Central memory CD8-positive, alpha-beta T cell (primary cell): Measurements from ENCODE around the gene TRMT11.

Experiments used
- ATAC-seq: fragments of 150-1000 bp; cut with Tn5 transposase; replicated peaks from 2 replicates; pipeline ENCODE4 v1.10.0; 2022; ENCODE audit warnings: mild to moderate bottlenecking, moderate FRiP score, moderate number of reproducible peaks; ENCODE audit not compliant: poor library complexity, severe bottlenecking; ENCODE audit errors: extremely low read depth
- DNase-seq, 2 donors: peaks; one replicate each; pipeline ENCODE4 v3.0.0; 2021; ENCODE audit warnings: low spot score in 2 of 2
- H3K27ac Mint-ChIP-seq: one replicate; pipeline ENCODE4 v1.8.0; 2022; ENCODE audit warnings: low read depth, mild to moderate bottlenecking, moderate library complexity, mixed read lengths
- H3K27me3 Mint-ChIP-seq: one replicate; pipeline ENCODE4 v1.8.0; 2022; ENCODE audit warnings: mixed read lengths
- H3K36me3 Mint-ChIP-seq: one replicate; pipeline ENCODE4 v1.8.0; 2022; ENCODE audit warnings: mild to moderate bottlenecking, moderate library complexity, mixed read lengths; ENCODE audit not compliant: insufficient read depth
- H3K4me1 Mint-ChIP-seq: one replicate; pipeline ENCODE4 v1.8.0; 2022; ENCODE audit warnings: mixed read lengths
- H3K4me3 Mint-ChIP-seq: one replicate; pipeline ENCODE4 v1.8.0; 2022; ENCODE audit warnings: mild to moderate bottlenecking, moderate library complexity, mixed read lengths
- H3K9me3 Mint-ChIP-seq: one replicate; pipeline ENCODE4 v1.8.0; 2022; ENCODE audit warnings: mixed read lengths

The TRMT11 gene

DNA sequence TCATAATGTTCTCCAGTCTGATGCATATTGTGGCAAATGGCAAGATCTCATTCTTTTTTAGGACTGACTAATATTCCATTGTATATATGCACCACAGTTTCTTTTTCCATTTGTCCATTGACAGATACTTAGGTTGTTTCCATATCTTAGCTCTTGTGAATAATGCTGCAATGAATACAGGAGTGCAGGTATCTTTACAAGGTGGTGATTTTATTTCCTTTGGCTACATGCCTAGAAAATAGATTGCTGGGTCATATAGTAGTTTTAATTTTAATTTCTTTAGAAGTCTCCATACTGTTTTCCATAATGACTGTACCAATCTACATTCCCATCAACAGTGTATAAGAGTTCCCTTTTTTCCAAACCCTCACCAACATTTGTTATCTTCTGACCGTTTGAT lies 97.5 kb downstream of the TRMT11 start:
- Mint-ChIP-seq H3K4me1 (no peaks in the 10 kb centered on the region), H3K4me3 (no peak overlapping the region), H3K36me3 (no peaks in the 10 kb centered on the region), H3K9me3 (no peaks in the 10 kb centered on the region), H3K27me3 (no peaks in the 10 kb centered on the region), H3K27ac (no peak overlapping the region)
- ATAC-seq (no peak), DNase-seq (no peak)

GRCh38 chr6:126086560-126086959 lies 100.2 kb downstream of the TRMT11 start:
- ATAC-seq = no peak
- DNase-seq = no peak
- no peaks in the 10 kb centered on the region for H3K27me3 Mint-ChIP-seq
- no peaks in the 10 kb centered on the region for H3K4me1 Mint-ChIP-seq
- H3K36me3 Mint-ChIP-seq = no peaks in the 10 kb centered on the region
- H3K4me3 Mint-ChIP-seq = no peak overlapping the region
- no peaks in the 10 kb centered on the region for H3K9me3 Mint-ChIP-seq
- H3K27ac Mint-ChIP-seq = no peak overlapping the region
